ENCODE measurements around the gene NPR3. TPM values are rescaled to one million over a fixed set of nuclear protein-coding genes. Genes with fewer than 3 reads are reported as not detected.

NPR3 gene
- total RNA-seq, 1 experiment from 2014 or later, result not detected

DNA sequence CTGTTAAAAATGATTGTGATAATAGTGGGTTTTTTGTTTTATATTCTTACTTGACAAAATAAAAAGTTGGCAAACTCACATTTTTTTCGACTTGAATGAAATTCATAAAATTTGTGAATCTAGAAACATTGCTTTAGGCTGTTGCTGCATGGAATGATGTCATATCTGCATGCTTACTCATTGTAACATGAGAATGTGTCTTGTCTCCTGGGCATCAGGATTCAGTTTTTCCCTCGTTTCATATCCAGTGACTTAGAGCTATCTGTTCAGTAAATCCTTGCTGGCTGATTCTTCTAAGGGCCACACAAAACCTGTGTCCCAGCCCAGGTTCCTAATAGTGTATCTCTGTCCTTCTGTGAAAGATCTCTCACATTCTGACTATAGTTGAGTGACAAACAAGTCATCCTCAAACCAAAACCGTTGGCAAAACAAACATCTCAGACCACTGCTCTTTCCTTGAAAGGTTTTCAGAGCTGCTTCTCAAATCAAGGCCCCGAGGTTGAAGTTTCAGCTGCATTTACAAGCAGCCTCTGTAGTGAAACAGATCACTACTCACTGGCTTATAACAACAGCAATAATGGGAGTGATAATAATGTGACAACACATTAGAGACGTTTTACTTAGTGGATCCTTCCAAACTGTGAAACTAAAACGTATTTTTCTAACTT, 95.0 kb downstream of the NPR3 start:
- H4K91ac ChIP-seq (ENCODE audit: insufficient read length, low read depth, low read length), result no peak overlapping the region
- Mint-ChIP-seq H3K27ac (no peak overlapping the region), H3K4me3 (no peak overlapping the region), H3K36me3 (ENCODE audit: insufficient read depth in 1 of 3, low read depth in 3 of 3) (peaks cover 0 to 3% (median 0%) of the 10 kb centered on the region in 3 experiments; a peak in 1 of 7 replicates), H3K27me3 (ENCODE audit: low read depth) (no peaks in the 10 kb centered on the region; the same call in 1 of the 2 replicates), H3K9me3 (peaks cover 7% of the 10 kb centered on the region in 2 experiments; a peak in 4 of 5 replicates), H3K4me1 (no peaks in the 10 kb centered on the region)
- no peak overlapping the region for H3K4ac ChIP-seq (ENCODE audit: low read depth, low read length)
- H4K20me1 ChIP-seq (ENCODE audit: control insufficient read depth, insufficient read depth, insufficient read length), result no peaks in the 10 kb centered on the region
- H3K9ac ChIP-seq (ENCODE audit: extremely low read depth, insufficient read length, low read length), result no peak overlapping the region
- no peak overlapping the region for H3K4me2 ChIP-seq (ENCODE audit: insufficient read depth, insufficient read length, low read length)
- no peak overlapping the region for H4K8ac ChIP-seq (replicated peaks; ENCODE audit: insufficient read length, low read depth, low read length)
- H3T11ph ChIP-seq (ENCODE audit: low read length), result no peak overlapping the region
- H2BK15ac ChIP-seq (ENCODE audit: low read depth, low read length), result no peak overlapping the region
- H3K23ac ChIP-seq (ENCODE audit: insufficient read length, low read depth, low read length), result no peak overlapping the region
- H3K79me1 ChIP-seq (ENCODE audit: insufficient read depth, low read depth, low read length, poor library complexity, severe bottlenecking), result no peaks in the 10 kb centered on the region
- H3K27ac ChIP-seq (ENCODE audit: insufficient read length, low read depth, low read length), result no peak overlapping the region
- no peak overlapping the region for H2AK5ac ChIP-seq (ENCODE audit: insufficient read length, low read length)
- TF ChIP-seq, protein P1, sequence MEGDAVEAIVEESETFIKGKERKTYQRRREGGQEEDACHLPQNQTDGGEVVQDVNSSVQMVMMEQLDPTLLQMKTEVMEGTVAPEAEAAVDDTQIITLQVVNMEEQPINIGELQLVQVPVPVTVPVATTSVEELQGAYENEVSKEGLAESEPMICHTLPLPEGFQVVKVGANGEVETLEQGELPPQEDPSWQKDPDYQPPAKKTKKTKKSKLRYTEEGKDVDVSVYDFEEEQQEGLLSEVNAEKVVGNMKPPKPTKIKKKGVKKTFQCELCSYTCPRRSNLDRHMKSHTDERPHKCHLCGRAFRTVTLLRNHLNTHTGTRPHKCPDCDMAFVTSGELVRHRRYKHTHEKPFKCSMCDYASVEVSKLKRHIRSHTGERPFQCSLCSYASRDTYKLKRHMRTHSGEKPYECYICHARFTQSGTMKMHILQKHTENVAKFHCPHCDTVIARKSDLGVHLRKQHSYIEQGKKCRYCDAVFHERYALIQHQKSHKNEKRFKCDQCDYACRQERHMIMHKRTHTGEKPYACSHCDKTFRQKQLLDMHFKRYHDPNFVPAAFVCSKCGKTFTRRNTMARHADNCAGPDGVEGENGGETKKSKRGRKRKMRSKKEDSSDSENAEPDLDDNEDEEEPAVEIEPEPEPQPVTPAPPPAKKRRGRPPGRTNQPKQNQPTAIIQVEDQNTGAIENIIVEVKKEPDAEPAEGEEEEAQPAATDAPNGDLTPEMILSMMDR (conservative IDR thresholded peaks at IDR 0.05), result no peak
- no peak overlapping the region for H2BK5ac ChIP-seq (ENCODE audit: insufficient read length, low read length)
- no peak for DNase-seq
- H3K14ac ChIP-seq (ENCODE audit: insufficient read depth, low read length), result no peak overlapping the region
- no peak overlapping the region for H2BK20ac ChIP-seq (ENCODE audit: low read depth, low read length, poor library complexity, severe bottlenecking)
- H3K79me2 ChIP-seq (ENCODE audit: insufficient read depth, low read length), result no peaks in the 10 kb centered on the region
- no peak overlapping the region for H2AFZ ChIP-seq (ENCODE audit: low read length)
- H2BK12ac ChIP-seq (ENCODE audit: insufficient read length, low read depth, low read length), result no peak overlapping the region
- no peaks in the 10 kb centered on the region for H3K9me3 ChIP-seq (ENCODE audit: control insufficient read depth, low read depth, low read length)
- H3K18ac ChIP-seq (ENCODE audit: insufficient read length, low read depth, low read length), result no peak overlapping the region
- H3K56ac ChIP-seq (ENCODE audit: insufficient read length, low read depth, low read length), result no peak overlapping the region
- no CpG with 5 or more reads among the region's 6 CpGs for WGBS (ENCODE audit: extremely low coverage, insufficient read length, low lambda C conversion rate)
- H3K27me3 ChIP-seq (ENCODE audit: insufficient read depth, low read length), result no peaks in the 10 kb centered on the region
- no peak overlapping the region for H2BK120ac ChIP-seq (ENCODE audit: low read depth, low read length, poor library complexity, severe bottlenecking)
- H3K23me2 ChIP-seq (ENCODE audit: insufficient read length, low read depth, low read length, poor library complexity, severe bottlenecking), result no peaks in the 10 kb centered on the region
- H3K4me1 ChIP-seq (ENCODE audit: insufficient read depth, low read length), result no peaks in the 10 kb centered on the region
- no peak overlapping the region for H4K5ac ChIP-seq (ENCODE audit: insufficient read length, low read depth, low read length)

Measured in H9 (cell line).